GM12801 (cell line): Measurements from ENCODE around the gene KLHL36.

ENCODE experiments used
- CTCF ChIP-seq: IDR thresholded peaks from one replicate; pipeline ENCODE4 v1.5.1; 2011; ENCODE audit warnings: control low read depth; ENCODE audit not compliant: insufficient read length; ENCODE audit errors: extremely low read depth

The KLHL36 gene

GRCh38 chr16:84650062-84650991 is 2.0 kb downstream of the KLHL36 start:
- no peak for TF ChIP-seq CTCF

GRCh38 chr16:84652566-84652965 is 4.3 kb downstream of the KLHL36 start:
- no peak for TF ChIP-seq CTCF

- no peak for TF ChIP-seq CTCF
These were observed 5.9 kb downstream of the KLHL36 start for GRCh38 chr16:84654238-84654637.

GRCh38 chr16:84654998-84655397 is 6.7 kb downstream of the KLHL36 start:
- TF ChIP-seq CTCF, result no peak

GRCh38 chr16:84656649-84657048 is 8.3 kb downstream of the KLHL36 start:
- no peak for TF ChIP-seq CTCF

- TF ChIP-seq CTCF, result no peak
These were observed 9.0 kb downstream of the KLHL36 start for GRCh38 chr16:84657229-84657837.

- TF ChIP-seq CTCF, result no peak
These were observed 10.4 kb downstream of the KLHL36 start for GRCh38 chr16:84658690-84659089.
